ENCODE results near the gene GCC1. TPM values are rescaled to one million over a fixed set of nuclear protein-coding genes. Genes with fewer than 3 reads are reported as not detected.

Gene GCC1
- total and polyA plus RNA-seq, 2 donors (not counting 1 experiment from before 2014, with no cell fraction given), result 10.3 to 25.5 TPM

GRCh38 chr7:127534636-127535035, 50.8 kb downstream of the GCC1 start:
- no peak for ATAC-seq (ENCODE audit: low read depth)
- ChIA-PET CTCF (no interaction called here), POLR2A (no interaction called here)
- Mint-ChIP-seq H3K4me1 (no peaks in the 10 kb centered on the region), H3K4me3 (no peak overlapping the region), H3K27ac (no peak overlapping the region), H3K27me3 (peaks cover 56% of the 10 kb centered on the region), H3K9me3 (ENCODE audit: insufficient read depth) (peaks cover 4% of the 10 kb centered on the region)
- Histone ChIP-seq H3K27ac (ENCODE audit: low read length in 2 of 2) (no peak overlapping the region), H3K36me3 (replicated peaks in 1 of 2; ENCODE audit: control extremely low read depth in 1 of 2, control insufficient read depth in 1 of 2, extremely low read depth in 1 of 2, insufficient read depth in 2 of 2, low read length in 1 of 2) (no peaks in the 10 kb centered on the region), H3K4me1 (ENCODE audit: control insufficient read depth in 2 of 2, insufficient read depth in 2 of 2, low read length in 2 of 2) (no peaks in the 10 kb centered on the region), H3K79me2 (ENCODE audit: control insufficient read depth, insufficient read depth, low read length) (no peaks in the 10 kb centered on the region), H3K4me2 (replicated peaks; ENCODE audit: low read depth, low read length, poor library complexity, severe bottlenecking) (no peak overlapping the region), H2AFZ (ENCODE audit: insufficient read depth, low read depth, low read length, poor library complexity, severe bottlenecking) (no peak overlapping the region), H3K9me3 (ENCODE audit: control extremely low read depth in 1 of 3, control insufficient read depth in 2 of 3, insufficient read depth in 1 of 3, low read length in 2 of 3) (no peaks in the 10 kb centered on the region), H3K4me3 (ENCODE audit: control extremely low read depth in 1 of 5, extremely low read depth in 1 of 5, insufficient read depth in 1 of 5, low read depth in 2 of 5, low read length in 4 of 5) (no peak overlapping the region), H3K9ac (ENCODE audit: low read length) (no peak overlapping the region), H3K27me3 (replicated peaks in 1 of 4; ENCODE audit: control extremely low read depth in 1 of 4, control insufficient read depth in 3 of 4, insufficient read depth in 4 of 4, low read length in 3 of 4) (peaks cover 0 to 28% (median 19%) of the 10 kb centered on the region in 4 experiments), H4K20me1 (ENCODE audit: control insufficient read depth, insufficient read depth, low read length, poor library complexity, severe bottlenecking) (no peaks in the 10 kb centered on the region)
- no peak for TF ChIP-seq CTCF (IDR thresholded peaks at IDR 0.05)
- no peak for TF ChIP-seq EZH2 (IDR thresholded peaks at IDR 0.05; ENCODE audit: borderline replicate concordance, insufficient read depth, low read depth, low read length, poor library complexity, severe bottlenecking)
- 89% methylated on average over 4 of the region's 5 CpGs for WGBS (ENCODE audit: insufficient coverage)
- DNase-seq, result no peak
- intact Hi-C loops (cut with micrococcal nuclease), result no loop called here

- Histone ChIP-seq H3K4me3 (ENCODE audit: control extremely low read depth in 1 of 5, extremely low read depth in 1 of 5, insufficient read depth in 1 of 5, low read depth in 2 of 5, low read length in 4 of 5) (no peak overlapping the region), H3K4me1 (ENCODE audit: control insufficient read depth in 2 of 2, insufficient read depth in 2 of 2, low read length in 2 of 2) (no peaks in the 10 kb centered on the region), H2AFZ (ENCODE audit: insufficient read depth, low read depth, low read length, poor library complexity, severe bottlenecking) (no peak overlapping the region), H3K9me3 (ENCODE audit: control extremely low read depth in 1 of 3, control insufficient read depth in 2 of 3, insufficient read depth in 1 of 3, low read length in 2 of 3) (peaks cover 0 to 3% (median under 1%) of the 10 kb centered on the region in 3 donors), H3K27ac (ENCODE audit: low read length in 2 of 2) (no peak overlapping the region), H3K4me2 (replicated peaks; ENCODE audit: low read depth, low read length, poor library complexity, severe bottlenecking) (no peak overlapping the region), H4K20me1 (ENCODE audit: control insufficient read depth, insufficient read depth, low read length, poor library complexity, severe bottlenecking) (no peaks in the 10 kb centered on the region), H3K36me3 (replicated peaks in 1 of 2; ENCODE audit: control extremely low read depth in 1 of 2, control insufficient read depth in 1 of 2, extremely low read depth in 1 of 2, insufficient read depth in 2 of 2, low read length in 1 of 2) (no peaks in the 10 kb centered on the region), H3K79me2 (ENCODE audit: control insufficient read depth, insufficient read depth, low read length) (no peaks in the 10 kb centered on the region), H3K9ac (ENCODE audit: low read length) (no peak overlapping the region), H3K27me3 (replicated peaks in 1 of 4; ENCODE audit: control extremely low read depth in 1 of 4, control insufficient read depth in 3 of 4, insufficient read depth in 4 of 4, low read length in 3 of 4) (peaks cover 0 to 28% (median 19%) of the 10 kb centered on the region in 4 experiments)
- TF ChIP-seq CTCF (IDR thresholded peaks at IDR 0.05) (no peak), EZH2 (IDR thresholded peaks at IDR 0.05; ENCODE audit: borderline replicate concordance, insufficient read depth, low read depth, low read length, poor library complexity, severe bottlenecking) (no peak)
- ATAC-seq (ENCODE audit: low read depth), result no peak
- no peak overlapping the region for H3K4me3 Mint-ChIP-seq
- no peak overlapping the region for H3K27ac Mint-ChIP-seq
- ChIA-PET CTCF (no interaction called here), POLR2A (no interaction called here)
- DNase-seq, result no peak
- intact Hi-C loops (cut with micrococcal nuclease), result no loop called here
- peaks cover 4% of the 10 kb centered on the region for H3K9me3 Mint-ChIP-seq (ENCODE audit: insufficient read depth)
- peaks cover 48% of the 10 kb centered on the region for H3K27me3 Mint-ChIP-seq
- no peaks in the 10 kb centered on the region for H3K4me1 Mint-ChIP-seq
Measured at GRCh38 chr7:127532736-127533135, 52.7 kb downstream of the GCC1 start.
